ENCODE measurements around the gene POLD2. TPM values are rescaled to one million over a fixed set of nuclear protein-coding genes. Genes with fewer than 3 reads are reported as not detected.

The POLD2 gene
- total RNA-seq, 1 experiment from 2014 or later: 131 TPM

- no peak overlapping the region for H3K23ac ChIP-seq (ENCODE audit: insufficient read length, low read depth, low read length)
- no CpG with 5 or more reads among the region's 14 CpGs for WGBS (ENCODE audit: extremely low coverage, insufficient read length, low lambda C conversion rate)
- no peak for DNase-seq
- H4K91ac ChIP-seq (ENCODE audit: insufficient read length, low read depth, low read length): no peak overlapping the region
- no peak overlapping the region for H3T11ph ChIP-seq (ENCODE audit: low read length)
- no peaks in the 10 kb centered on the region for H3K23me2 ChIP-seq (ENCODE audit: insufficient read length, low read depth, low read length, poor library complexity, severe bottlenecking)
- no peak for TF ChIP-seq CTCF (conservative IDR thresholded peaks at IDR 0.05)
- H4K20me1 ChIP-seq (ENCODE audit: control insufficient read depth, insufficient read depth, insufficient read length): no peaks in the 10 kb centered on the region
- no peaks in the 10 kb centered on the region for H3K27me3 ChIP-seq (ENCODE audit: insufficient read depth, low read length)
- H3K4me1 ChIP-seq (ENCODE audit: insufficient read depth, low read length): no peaks in the 10 kb centered on the region
- no peak overlapping the region for H3K4ac ChIP-seq (ENCODE audit: low read depth, low read length)
- no peaks in the 10 kb centered on the region for H3K9me3 ChIP-seq (ENCODE audit: control insufficient read depth, low read depth, low read length)
- H3K27me3 Mint-ChIP-seq (ENCODE audit: low read depth): peaks cover 50% of the 10 kb centered on the region
- no peak overlapping the region for H3K14ac ChIP-seq (ENCODE audit: insufficient read depth, low read length)
- no peak overlapping the region; a peak in 1 of 7 replicates for H3K27ac Mint-ChIP-seq
- H3K79me1 ChIP-seq (ENCODE audit: insufficient read depth, low read depth, low read length, poor library complexity, severe bottlenecking): no peaks in the 10 kb centered on the region
- H2AK5ac ChIP-seq (ENCODE audit: insufficient read length, low read length): no peak overlapping the region
- peak overlapping the region in 1 of 2 experiments; percentile 29; a peak in 1 of 5 replicates for H3K4me3 Mint-ChIP-seq
- H3K79me2 ChIP-seq (ENCODE audit: insufficient read depth, low read length): no peaks in the 10 kb centered on the region
- no peak overlapping the region for H3K56ac ChIP-seq (ENCODE audit: insufficient read length, low read depth, low read length)
- no peak overlapping the region for H2AFZ ChIP-seq (ENCODE audit: low read length)
- H4K5ac ChIP-seq (ENCODE audit: insufficient read length, low read depth, low read length): no peak overlapping the region
- no peaks in the 10 kb centered on the region for H3K9me3 Mint-ChIP-seq
- H3K36me3 Mint-ChIP-seq (ENCODE audit: insufficient read depth in 1 of 3, low read depth in 3 of 3): no peaks in the 10 kb centered on the region; a peak in 1 of 7 replicates
- no peaks in the 10 kb centered on the region; a peak in 1 of 4 replicates for H3K4me1 Mint-ChIP-seq
- H3K18ac ChIP-seq (ENCODE audit: insufficient read length, low read depth, low read length): no peak overlapping the region
- no peak overlapping the region for H2BK120ac ChIP-seq (ENCODE audit: low read depth, low read length, poor library complexity, severe bottlenecking)
- no peak overlapping the region for H2BK5ac ChIP-seq (ENCODE audit: insufficient read length, low read length)
- H2BK15ac ChIP-seq (ENCODE audit: low read depth, low read length): no peak overlapping the region
- H4K8ac ChIP-seq (replicated peaks; ENCODE audit: insufficient read length, low read depth, low read length): no peak overlapping the region
- H3K4me2 ChIP-seq (ENCODE audit: insufficient read depth, insufficient read length, low read length): no peak overlapping the region
- H3K9ac ChIP-seq (ENCODE audit: extremely low read depth, insufficient read length, low read length): no peak overlapping the region
- no peak overlapping the region for H3K27ac ChIP-seq (ENCODE audit: insufficient read length, low read depth, low read length)
- H2BK20ac ChIP-seq (ENCODE audit: low read depth, low read length, poor library complexity, severe bottlenecking): no peak overlapping the region
- no peak overlapping the region for H2BK12ac ChIP-seq (ENCODE audit: insufficient read length, low read depth, low read length)
Measured at GRCh38 chr7:44139311-44140010, 16.1 kb upstream of the POLD2 start.
